Lung microvascular endothelial cell (primary cell): Measurements from ENCODE around the gene KLC4. TPM values are rescaled to one million over a fixed set of nuclear protein-coding genes. Genes with fewer than 3 reads are reported as not detected.

ENCODE experiments used
- DNase-seq, 2 donors: peaks; one replicate each; pipeline versions ENCODE4 v3.0.0 to v3.0.0-alpha.2; 2010; ENCODE audit warnings: low read depth in 2 of 2
- total RNA-seq: library from RNA; depleted of rRNA; stranded (reverse); fragments of >200 nt; gene quantifications from 2 replicates; pipeline ENCODE4 v1.2.1, GENCODE V29; 2014

KLC4 gene
- 13.1 and 19.2 TPM in 2 replicates for total RNA-seq

DNA sequence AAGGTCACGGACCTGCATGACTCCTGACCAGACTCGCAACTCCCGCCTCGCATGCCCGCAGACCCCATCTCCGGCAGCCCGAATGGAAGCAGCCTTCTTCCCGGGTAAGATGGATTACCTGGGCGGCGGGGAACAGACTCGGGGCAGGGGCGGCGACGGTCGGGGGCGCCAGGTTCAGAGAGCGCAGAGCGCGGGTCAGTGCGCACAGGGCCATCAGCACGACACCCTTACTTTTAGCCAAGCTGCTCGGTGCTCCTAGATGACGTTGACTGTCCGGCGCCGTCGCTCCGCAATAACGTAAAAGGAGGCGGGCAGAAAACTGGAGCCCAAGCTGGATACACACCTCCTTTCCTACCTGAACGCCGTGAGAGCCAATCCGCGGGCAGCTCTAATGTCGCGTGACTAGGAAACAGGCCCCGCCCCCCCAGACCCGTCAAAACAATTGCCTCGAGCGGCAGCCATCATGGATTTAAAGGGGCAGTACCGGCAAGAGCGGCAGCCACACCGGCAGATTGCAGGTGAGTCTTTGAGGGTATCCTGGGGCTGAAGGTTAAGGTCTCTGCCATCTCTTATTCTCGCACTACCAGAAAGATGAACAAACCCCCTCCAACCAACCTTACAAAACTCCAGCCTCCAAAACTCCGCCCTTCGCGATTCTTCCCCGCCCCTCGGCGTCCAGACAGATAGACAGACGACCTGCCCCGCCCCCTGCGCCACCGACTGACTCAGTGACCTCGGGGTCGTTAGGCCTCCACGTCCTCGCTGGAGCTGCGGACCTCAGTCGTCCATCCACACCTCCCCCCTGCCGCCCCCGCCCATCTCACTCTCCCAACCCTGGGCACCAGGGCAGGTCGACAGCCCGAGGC, at the start of gene KLC4, which contains the start of gene MRPL2:
TSS of gene KLC4 (plus strand) at position 464 of the 866 bp plus-strand sequence. CDS start 1,705 bp downstream, outside the sequence.
TSS of gene MRPL2 (minus strand) at position 267 of the 866 bp plus-strand sequence. CDS start at position 214, 53 bp downstream.
- DNase-seq, result peak; percentile 99

DNA sequence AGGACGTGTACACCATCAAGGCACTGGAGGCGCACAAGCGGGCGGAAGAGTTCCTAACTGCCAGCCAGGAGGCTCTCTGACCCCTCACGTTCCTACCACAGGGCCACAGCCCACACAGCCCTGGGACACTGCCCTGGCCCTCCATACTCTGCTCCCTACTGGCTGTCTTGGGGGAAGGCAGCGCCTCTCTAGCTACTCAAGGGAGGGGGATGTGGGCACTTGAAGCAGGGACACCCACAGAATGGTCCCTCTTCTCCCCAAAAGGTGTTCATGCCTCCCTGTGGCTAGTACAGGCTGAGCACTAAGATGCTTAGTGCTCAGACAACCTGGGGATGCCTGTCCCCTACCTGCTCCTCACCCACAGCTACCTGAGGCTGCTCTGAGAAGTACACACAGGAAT, 48.2 kb upstream of the KLC4 start:
- no peak for DNase-seq

DNA sequence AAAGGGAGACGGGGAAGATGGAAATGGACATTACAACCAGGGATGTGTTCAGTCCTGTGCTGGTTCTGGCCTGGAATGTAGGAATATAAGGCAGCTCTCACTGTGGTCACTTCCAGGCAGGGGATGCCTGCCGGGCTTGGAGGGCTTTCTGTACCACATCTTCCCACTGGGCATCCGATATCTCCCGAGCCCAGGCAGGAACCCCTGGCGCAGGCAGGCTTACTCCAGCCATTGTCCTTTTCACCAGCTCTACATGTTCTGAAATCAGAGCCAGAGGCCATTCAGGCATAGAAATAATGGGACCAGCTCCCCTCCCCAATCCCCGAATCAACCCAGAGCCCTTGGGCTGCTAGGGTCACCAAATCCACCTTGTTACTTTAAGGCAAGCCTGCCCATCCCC, 47.1 kb upstream of the KLC4 start:
- no peak for DNase-seq

DNA sequence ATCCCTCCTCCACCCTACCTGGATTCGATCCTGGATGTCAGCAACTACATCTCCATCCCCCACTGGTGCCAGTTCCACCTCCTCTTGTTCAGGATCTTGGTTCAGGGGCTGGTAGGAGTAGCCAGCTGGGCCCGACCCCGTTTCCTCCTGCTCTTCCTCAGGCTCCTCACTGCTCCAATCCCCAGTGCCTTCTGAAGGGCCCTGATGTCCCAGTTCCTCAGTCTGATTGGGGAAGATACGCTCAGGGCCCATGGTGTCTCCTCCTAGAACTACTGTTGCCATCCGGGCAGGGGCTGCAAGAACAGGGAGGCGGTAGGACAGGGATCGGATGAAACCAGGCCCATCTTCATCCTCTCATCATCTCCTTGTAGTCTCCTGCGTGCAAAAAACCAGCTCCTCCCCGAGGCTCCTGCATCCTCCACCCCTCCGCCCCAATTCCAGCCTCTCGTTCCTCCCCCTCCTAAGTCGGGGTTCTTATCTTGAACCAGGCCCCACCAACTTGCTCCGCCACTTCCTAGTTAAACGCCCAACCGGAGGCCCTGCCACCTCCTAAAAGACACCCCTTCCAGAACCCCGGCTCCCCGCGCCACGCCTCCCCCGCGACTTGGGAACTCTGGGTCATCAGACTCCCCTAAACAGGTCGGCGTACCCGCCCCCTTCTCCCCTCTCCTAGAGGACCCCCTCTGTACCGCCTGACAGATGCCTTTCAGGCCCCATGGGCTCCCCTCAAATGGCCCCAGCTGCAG, 46.2 kb upstream of the KLC4 start:
- no peak for DNase-seq

DNA sequence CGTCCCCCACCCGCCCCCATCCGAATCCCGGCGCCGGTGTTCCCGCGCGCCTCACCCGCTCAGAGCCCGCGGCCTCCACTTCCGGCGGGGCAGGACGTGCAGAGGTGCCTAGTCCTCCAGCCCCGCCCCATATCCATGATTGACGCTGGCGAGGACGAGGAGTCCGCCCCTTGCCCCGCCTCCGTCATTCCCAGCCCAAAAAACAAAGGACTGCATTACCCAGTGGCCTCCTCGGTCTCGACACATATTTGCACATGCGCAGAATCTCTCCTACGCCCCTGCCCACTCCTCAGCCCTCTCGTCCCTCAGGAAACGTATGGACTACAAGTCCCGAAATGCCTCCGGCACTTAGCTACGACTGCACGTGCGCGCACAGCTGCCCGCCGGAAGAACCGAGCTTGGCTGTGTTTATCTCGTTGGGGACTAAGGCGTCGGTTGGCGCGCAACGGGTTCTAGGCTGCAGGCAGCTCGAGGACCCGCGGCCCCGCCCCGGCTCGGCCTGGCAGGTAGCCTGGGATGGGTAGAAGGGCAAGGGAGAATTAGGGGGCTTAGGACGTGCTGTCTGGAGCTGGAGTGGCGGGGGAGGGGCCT, 45.5 kb upstream of the KLC4 start, which contains the start of the genes KLHDC3 and MEA1:
TSS of gene KLHDC3 (plus strand) at position 407 of the 591 bp plus-strand sequence. CDS start 2,944 bp downstream, outside the sequence.
TSS of gene MEA1 (minus strand) at position 104 of the 591 bp plus-strand sequence. CDS start 133 bp downstream, outside the sequence.
- DNase-seq, result peak; percentile 100

DNA sequence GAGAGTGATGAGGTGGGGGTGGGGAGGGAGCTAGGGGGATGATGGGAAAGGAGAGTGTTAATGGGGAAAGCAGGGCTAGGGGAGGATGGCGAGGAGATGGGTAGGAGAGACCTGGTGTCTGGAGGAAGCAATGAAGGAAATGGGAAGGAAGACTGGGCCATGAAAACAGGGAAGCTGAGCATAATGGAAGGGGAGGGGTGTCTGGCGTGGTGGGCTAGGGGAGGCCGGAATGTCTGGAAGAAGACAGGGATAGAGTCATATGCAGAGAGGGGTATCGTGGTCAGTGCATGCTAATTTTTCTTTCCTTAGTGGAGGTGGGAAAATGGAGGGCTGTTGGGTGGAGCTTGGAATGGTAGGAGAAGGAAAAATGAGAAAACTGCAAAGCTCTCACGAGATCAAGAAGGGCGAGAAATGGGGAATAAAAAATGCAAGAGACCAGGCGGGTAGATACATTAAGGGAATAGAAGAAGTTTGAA, 45.0 kb upstream of the KLC4 start:
- DNase-seq, result peak; percentile 36 to 51

DNA sequence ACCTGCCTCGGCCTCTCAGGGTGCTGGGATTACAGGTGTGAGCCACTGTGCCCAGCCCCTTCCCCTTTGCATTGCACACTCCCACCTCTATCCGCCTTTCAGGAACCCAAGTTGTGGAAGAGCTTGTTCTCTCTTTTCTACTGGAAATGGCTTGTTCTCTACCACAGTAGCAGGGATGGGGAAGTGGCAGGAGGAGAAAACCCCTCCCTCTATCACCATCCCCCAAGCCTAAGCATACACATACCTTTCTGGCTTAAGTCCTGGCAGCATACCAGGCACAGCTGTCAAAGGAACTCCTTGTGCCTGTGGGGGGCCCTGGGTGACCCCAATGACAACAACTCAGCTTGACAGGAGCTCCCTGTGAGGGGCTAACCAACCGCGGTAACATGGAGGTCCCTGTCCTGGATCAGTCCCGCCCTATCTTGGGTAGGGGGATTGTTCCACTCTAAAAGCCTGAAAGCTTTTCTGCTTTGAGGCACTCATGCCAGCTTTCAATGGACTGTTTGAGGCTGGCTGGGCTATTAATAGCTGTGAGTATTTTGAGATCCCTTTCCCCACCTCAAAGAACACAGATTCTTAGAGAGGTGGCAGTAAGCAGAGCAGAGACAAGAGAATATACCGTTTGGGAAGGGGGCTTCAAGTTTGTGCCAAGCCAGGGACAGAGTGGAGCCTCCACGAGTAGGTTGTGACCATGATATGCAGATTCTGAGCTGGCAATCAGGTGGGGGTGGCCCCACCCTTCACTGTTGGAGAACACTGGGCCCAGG, 43.1 kb upstream of the KLC4 start:
- no peak for DNase-seq

DNA sequence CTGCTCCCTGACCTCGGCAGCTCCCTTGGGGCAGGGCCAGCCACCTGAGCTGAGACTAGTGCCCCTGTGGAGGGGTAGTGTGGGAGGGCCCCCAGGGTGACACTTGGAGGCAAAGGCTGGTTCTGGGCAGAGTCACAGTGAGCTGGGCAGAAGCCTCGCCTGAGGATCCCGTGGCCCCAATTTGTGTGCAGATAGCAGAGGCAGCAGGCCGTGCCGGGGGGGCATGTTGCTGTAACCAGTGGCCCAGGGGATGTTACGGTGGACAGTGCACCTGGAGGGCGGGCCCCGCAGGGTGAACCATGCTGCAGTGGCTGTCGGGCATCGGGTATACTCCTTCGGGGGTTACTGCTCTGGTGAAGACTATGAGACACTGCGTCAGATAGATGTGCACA, 42.5 kb upstream of the KLC4 start:
- DNase-seq, result no peak

DNA sequence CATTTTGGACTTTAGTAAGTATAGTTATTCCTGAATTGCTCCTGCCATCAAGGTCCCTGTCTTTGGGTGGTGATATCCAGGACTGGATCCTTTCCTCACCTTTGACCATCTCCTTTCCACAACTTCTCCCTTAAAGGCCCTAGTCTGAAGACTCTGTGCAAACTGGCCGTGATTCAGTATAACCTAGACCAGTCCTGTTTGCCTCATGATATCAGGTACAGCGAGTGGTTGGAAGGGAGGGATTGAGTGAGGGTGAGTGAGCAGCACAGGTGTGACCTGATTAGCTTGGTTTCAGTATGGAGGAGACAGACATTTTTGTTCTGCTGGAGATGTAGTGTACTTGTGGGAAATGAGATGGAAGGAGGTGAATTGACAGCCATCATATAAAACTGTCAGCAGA, 40.3 kb upstream of the KLC4 start:
- no peak for DNase-seq

DNA sequence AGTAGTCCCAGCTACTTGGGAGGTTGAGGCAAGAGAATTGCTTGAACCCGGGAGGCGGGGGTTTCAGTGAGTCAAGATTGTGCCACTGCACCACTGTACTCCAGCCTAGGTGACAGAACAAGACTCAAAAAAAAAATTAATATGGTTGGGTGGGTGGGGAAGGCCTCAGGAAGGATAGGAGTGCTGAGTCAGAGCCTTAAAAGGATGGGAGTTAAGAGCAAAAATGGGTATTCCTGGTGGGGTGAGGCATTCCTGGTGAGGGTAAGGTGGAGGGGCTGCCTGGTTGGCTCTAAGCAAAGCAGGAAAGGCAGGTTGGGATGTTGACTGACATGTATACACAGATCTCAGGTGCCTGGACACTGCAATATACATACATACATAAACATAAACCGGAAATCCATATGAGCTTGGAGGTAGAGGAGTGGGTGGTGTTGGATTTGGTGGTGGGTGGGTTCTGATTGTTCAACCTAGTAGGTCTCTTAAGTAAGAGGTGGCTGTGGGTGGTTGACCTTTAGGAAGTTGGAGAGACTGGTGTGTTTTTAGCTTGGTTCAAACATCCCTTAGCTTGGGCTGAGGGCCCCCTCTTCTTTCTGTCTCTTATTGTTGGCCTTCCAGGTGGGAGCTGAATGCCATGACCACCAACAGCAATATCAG, 39.3 kb upstream of the KLC4 start:
- DNase-seq, result no peak

DNA sequence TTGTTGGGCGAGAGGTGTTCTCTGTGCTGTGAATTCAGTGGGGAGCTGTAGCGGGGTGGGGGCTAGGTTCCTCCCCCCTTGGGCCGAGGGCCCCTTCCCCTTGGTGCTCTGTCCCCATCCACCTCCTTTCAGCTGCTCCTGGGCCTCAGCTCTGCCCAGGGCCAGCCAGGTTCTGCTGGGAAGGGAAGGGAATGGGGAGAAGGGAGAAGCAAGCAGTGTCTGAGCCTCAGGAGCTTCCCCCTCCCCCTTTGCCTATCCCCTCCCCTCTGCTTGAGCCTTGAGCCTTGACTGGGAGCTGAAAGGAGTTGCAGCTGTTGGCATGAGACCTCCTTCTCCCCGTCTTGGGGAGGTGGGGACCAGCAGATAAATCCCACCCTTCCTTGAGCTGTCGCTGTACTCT, 38.6 kb upstream of the KLC4 start:
- no peak for DNase-seq

DNA sequence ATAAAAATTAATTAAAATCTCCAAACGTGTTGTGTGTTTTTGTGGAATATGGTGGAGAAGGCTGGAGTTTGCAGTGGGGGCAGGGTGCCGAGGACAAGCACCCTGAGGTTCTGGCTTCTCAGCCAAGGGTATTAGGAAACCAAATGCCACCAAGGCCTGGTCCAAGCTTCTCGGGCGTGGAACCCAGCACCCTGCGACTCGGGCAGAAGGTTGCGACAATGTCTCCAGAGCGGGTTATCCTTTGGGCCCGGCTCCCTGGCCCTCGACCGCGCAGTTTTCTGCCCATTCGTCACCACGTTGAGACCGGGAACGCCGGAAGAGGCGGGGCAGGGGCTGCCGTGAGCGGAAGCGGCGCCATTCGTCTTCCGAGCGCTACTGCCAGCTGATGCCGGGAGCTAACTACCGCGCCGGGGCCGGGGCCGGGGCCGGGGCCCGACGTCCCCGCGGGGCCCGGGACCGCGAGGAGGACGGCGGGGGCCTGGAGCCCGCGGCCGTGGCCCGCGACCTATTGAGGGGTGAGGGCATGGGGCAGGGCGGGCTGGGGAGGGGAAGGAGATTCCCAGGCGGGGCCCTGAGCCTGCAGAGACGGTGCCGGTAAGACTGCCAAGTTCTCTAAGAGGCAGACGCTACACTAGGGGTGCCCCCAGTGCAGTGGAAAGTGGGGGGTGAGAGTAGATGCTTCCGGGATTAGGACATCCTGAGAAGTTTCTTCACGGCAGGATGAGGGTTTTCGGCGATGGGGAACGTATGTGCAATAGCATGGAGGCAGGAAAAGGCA, 38.0 kb upstream of the KLC4 start, which contains the start of gene RRP36:
TSS of gene RRP36 (plus strand) at position 354 of the 778 bp plus-strand sequence. CDS start at position 386, 32 bp downstream.
- peak; percentile 76 to 78 for DNase-seq

DNA sequence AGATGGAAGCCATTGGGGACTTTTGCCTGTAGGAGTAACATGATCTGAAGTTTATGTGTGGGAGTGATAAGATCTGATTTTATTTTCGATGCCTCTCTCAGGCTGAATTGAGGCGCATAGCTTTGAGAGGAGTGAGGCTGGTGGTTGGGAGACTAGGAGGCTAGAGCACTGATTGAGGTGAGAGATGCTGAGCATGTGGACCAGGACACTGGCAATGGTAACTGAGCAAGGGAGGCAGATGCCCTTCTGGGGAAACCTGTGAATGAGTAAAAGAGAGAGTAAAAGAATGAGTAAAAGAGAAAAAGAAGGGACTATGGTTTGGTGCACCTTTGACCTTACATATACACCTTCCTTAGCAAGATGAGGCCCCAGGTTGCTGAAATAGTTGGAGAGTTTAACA, 35.0 kb upstream of the KLC4 start:
- DNase-seq, result no peak

DNA sequence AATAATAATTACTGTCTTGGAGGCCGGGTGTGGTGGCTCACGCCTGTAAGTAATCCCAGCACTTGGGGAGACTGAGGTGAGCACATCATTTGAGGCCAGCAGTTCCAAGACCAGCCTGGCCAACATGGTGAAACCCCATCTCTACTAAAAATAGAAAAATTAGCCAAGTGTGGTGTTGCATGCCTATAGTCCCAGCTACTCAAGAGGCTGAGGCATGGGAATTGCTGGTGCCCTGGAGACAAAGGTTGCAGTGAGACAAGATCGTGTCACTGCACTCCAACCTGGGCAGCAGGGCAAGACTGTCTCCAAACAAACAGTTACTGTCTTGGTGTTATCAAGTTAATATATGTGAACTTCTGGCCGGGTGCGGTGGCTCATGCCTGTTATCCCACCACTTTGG, 33.1 kb upstream of the KLC4 start:
- DNase-seq, result no peak

DNA sequence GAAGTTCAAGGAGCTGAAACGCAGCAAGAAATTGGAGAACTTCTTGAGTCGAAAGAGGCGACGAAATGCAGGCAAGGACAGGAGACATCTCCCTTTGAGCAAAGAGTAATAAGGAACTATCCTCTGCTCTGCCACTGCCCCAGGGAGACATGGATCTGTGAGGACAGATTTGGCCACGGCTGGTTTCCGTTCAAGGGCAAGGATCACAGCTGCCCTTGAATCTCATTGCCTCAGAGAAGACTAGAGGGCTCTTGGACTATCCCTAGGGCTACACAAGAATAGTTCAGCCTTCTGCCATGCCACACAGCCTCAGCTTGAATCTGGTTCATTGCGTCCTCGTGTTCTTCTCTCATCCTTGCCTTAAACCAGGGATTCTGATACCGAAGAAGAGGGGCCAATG, 30.3 kb upstream of the KLC4 start:
- DNase-seq, result no peak

DNA sequence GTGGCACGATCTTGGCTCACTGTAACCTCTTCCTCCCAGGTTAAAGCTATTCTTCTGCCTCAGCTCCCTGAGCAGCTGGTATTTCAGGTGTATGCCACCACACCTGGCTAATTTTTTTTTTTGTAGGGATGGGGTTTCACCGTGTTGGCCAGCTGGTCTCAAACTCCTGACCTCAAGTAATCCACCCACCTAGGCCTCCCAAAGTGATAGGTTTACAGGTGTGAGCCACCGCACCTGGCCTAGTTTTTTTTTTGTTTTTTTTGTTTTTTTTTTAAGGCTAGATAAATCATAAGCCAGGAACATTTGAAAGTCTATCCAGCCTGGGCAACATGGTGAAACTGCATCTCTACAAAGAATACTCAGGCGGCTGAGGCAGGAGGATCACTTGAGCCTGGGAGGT, 27.1 kb upstream of the KLC4 start:
- DNase-seq, result no peak

DNA sequence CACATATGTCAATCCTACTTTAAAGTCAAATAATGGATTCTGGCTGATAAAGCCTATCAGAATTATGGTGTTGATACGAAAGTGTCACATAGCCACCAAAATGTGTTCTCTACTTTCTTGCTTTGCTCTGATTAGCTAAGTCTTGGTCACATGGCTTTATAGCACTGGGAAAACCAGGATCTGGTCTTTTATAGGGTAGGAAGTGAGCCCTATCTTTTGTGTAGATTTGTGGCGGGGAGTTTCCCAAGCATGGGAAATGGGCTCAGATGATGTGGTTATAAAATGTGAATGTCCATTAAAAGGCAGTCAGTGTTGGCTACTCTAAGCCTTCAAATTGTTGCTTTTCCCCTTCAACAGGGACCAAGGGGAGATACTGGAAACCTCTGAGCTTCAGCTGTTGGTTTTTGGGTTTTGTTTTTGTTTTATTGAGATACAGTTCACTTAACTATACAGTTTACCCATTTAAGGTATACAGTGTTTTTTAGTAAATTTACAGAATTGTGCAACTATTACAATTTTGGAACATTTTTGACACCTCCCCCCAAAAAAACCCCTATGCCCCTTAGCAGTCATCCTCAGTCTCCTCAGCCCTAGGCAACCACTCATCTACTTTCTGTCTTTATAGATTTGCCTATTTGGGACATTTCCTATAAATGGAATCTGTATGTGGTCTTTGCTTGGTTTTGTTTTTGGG, 25.8 kb upstream of the KLC4 start:
- DNase-seq, result no peak

DNA sequence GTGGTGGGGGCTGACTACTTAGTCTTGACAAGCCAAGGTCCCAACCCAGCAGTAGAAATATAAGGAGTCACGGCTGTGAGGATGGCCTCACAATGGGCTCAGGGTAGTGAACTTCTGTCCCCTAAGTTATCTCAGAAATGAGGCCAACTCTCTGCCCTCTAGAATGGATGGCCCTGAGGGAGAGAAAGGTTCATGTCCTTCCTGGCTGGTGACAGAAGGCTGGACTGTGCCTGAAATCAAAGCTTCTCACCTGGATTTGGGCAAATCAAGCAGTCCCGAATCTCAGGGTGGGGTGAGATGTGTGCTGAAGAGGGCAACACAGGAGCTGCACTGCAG, 25.3 kb upstream of the KLC4 start:
- DNase-seq, result no peak
